NCI-H2107 treated with DMSO at 0.1 percent for 48 hours (cell line): ENCODE measurements around the gene KICS2.
A peak's percentile ranks its signal among the peaks of the same experiment; 100 is the strongest.
"Not testable (repeated sequence)": the region's sequence is repeated elsewhere in the genome, so short reads cannot be mapped to it uniquely, and the experiment has no call there.

Experiments used
- DNase-seq: peaks from one replicate; lab custom pipeline; 2025; ENCODE audit not compliant: unreplicated experiment; lab: John Stamatoyannopoulos, UW

KICS2 gene

GRCh38 chr12:64217643-64218042 lies 4.5 kb downstream of the KICS2 start:
- not testable (repeated sequence) for DNase-seq

GRCh38 chr12:64216239-64216638 lies 5.9 kb downstream of the KICS2 start:
- no peak for DNase-seq

GRCh38 chr12:64212119-64212746 lies 9.9 kb downstream of the KICS2 start:
- no peak for DNase-seq

GRCh38 chr12:64207453-64207852 lies 14.6 kb downstream of the KICS2 start:
- DNase-seq, result no peak

GRCh38 chr12:64205542-64205941 lies 16.6 kb downstream of the KICS2 start:
- no peak for DNase-seq

- no peak for DNase-seq
These were observed 18.3 kb downstream of the KICS2 start for GRCh38 chr12:64203775-64204174.

GRCh38 chr12:64203036-64203435 lies 19.1 kb downstream of the KICS2 start:
- no peak for DNase-seq

GRCh38 chr12:64195841-64196240 lies 26.3 kb downstream of the KICS2 start:
- not testable (repeated sequence) for DNase-seq

GRCh38 chr12:64194333-64195149 lies 27.6 kb downstream of the KICS2 start:
- DNase-seq, result no peak

- DNase-seq, result no peak
These were observed 28.2 kb downstream of the KICS2 start for GRCh38 chr12:64193931-64194330.

GRCh38 chr12:64192644-64193444 lies 29.3 kb downstream of the KICS2 start:
- peak; percentile 51 for DNase-seq

GRCh38 chr12:64190140-64190539 lies 32.0 kb downstream of the KICS2 start:
- no peak for DNase-seq

GRCh38 chr12:64189530-64189929 lies 32.6 kb downstream of the KICS2 start:
- DNase-seq, result no peak

- no peak for DNase-seq
These were observed 34.3 kb downstream of the KICS2 start for GRCh38 chr12:64187794-64188193.

- DNase-seq, result no peak
These were observed 34.7 kb downstream of the KICS2 start for GRCh38 chr12:64187370-64187769.

- DNase-seq, result no peak
These were observed 35.3 kb downstream of the KICS2 start for GRCh38 chr12:64186789-64187188.

GRCh38 chr12:64184216-64184615 lies 37.9 kb downstream of the KICS2 start:
- DNase-seq, result no peak

- DNase-seq, result peak; percentile 57
These were observed 40.4 kb downstream of the KICS2 start for GRCh38 chr12:64181430-64182291.

- DNase-seq, result no peak
These were observed 41.1 kb downstream of the KICS2 start for GRCh38 chr12:64180951-64181350.

- DNase-seq, result no peak
These were observed 44.0 kb downstream of the KICS2 start for GRCh38 chr12:64178122-64178521.

- DNase-seq, result no peak
These were observed 45.1 kb downstream of the KICS2 start for GRCh38 chr12:64177001-64177400.
